Activated CD4-positive, CD25-positive, alpha-beta regulatory T cell treated with anti-CD3 and anti-CD28 coated beads, Interleukin-2, amount 50 U/mL, for 24 hours (primary cell): ENCODE results near the gene TRIM3.
"Not testable (repeated sequence)": the region's sequence is repeated elsewhere in the genome, so short reads cannot be mapped to it uniquely, and the experiment has no call there.

Experiments
- ATAC-seq, 2 donors: fragments of 150-1000 bp; cut with Tn5 transposase; one replicate each; pipeline ENCODE4 v1.10.0; 2021; ENCODE audit warnings: mild to moderate bottlenecking in 1 of 2, moderate library complexity in 1 of 2

Gene TRIM3

GRCh38 chr11:6473451-6474412 lies at the start of gene TRIM3:
TSS of gene TRIM3 (minus strand) at chr11:6473941. CDS start at chr11:6465695, 8,246 bp downstream.
- ATAC-seq: peak; percentile 59 to 67

- ATAC-seq: peak; percentile 38 to 62
Observed at GRCh38 chr11:6523253-6523652, 49.5 kb upstream of the TRIM3 start.

- ATAC-seq: not testable (repeated sequence)
Observed at GRCh38 chr11:6521946-6522345, 48.2 kb upstream of the TRIM3 start.

- ATAC-seq: no peak
Observed at GRCh38 chr11:6520265-6520664, 46.5 kb upstream of the TRIM3 start.

GRCh38 chr11:6516865-6517264 lies 43.1 kb upstream of the TRIM3 start:
- ATAC-seq: no peak

- ATAC-seq: peak; percentile 69 to 71
Observed at GRCh38 chr11:6505577-6506240, 32.0 kb upstream of the TRIM3 start.

GRCh38 chr11:6504166-6504565 lies 30.4 kb upstream of the TRIM3 start:
- ATAC-seq: no peak

GRCh38 chr11:6502382-6502781 lies 28.6 kb upstream of the TRIM3 start:
- no peak for ATAC-seq

GRCh38 chr11:6498544-6498943 lies 24.8 kb upstream of the TRIM3 start:
- ATAC-seq: no peak

GRCh38 chr11:6498121-6498520 lies 24.4 kb upstream of the TRIM3 start:
- no peak for ATAC-seq

GRCh38 chr11:6497069-6497839 lies 23.5 kb upstream of the TRIM3 start, which contains the start of gene DNHD1:
TSS of gene DNHD1 (plus strand) at chr11:6497280. CDS start at chr11:6498216, 936 bp downstream.
- no peak for ATAC-seq

GRCh38 chr11:6489306-6489705 lies 15.6 kb upstream of the TRIM3 start:
- no peak for ATAC-seq

- no peak for ATAC-seq
Observed at GRCh38 chr11:6488821-6489220, 15.1 kb upstream of the TRIM3 start.

- no peak for ATAC-seq
Observed at GRCh38 chr11:6488342-6488741, 14.6 kb upstream of the TRIM3 start.

GRCh38 chr11:6486938-6487337 lies 13.2 kb upstream of the TRIM3 start:
- no peak for ATAC-seq

- no peak for ATAC-seq
Observed at GRCh38 chr11:6486256-6486655, 12.5 kb upstream of the TRIM3 start.

- ATAC-seq: no peak
Observed at GRCh38 chr11:6485661-6486060, 11.9 kb upstream of the TRIM3 start.

- ATAC-seq: no peak
Observed at GRCh38 chr11:6483015-6483414, 9.3 kb upstream of the TRIM3 start.

GRCh38 chr11:6482441-6482840 lies 8.7 kb upstream of the TRIM3 start:
- ATAC-seq: no peak

GRCh38 chr11:6481924-6482275 lies 8.2 kb upstream of the TRIM3 start:
- no peak for ATAC-seq

GRCh38 chr11:6481012-6481923 lies 7.5 kb upstream of the TRIM3 start, which contains the start of the genes ARFIP2 and TIMM10B:
TSS of gene ARFIP2 (minus strand) at chr11:6481331. CDS start at chr11:6480421, 910 bp downstream.
TSS of gene TIMM10B (plus strand) at chr11:6481501. CDS start at chr11:6481517, 16 bp downstream.
- peak; percentile 98 to 99 for ATAC-seq
